Peyer's patch (tissue), 4 donors: ENCODE data around the gene ZNF460. TPM values are rescaled to one million over a fixed set of nuclear protein-coding genes. Genes with fewer than 3 reads are reported as not detected.

ENCODE experiments used
- DNase-seq, 3 donors: peaks; one replicate each; pipeline ENCODE4 v3.0.0-alpha.2; 2017 to 2019
- H3K27ac ChIP-seq, 4 donors: fragments of 200-600 bp; sonication (generic); one replicate each; pipeline ENCODE4 v1.5.1; 2016 to 2019
- H3K27me3 ChIP-seq, 2 donors: fragments of 200-600 bp; sonication (generic); one replicate each; pipeline ENCODE4 v1.5.1; 2019
- H3K36me3 ChIP-seq, 3 donors: fragments of 200-600 bp; sonication (generic); one replicate each; pipeline ENCODE4 v1.5.1; 2016 to 2019
- H3K4me1 ChIP-seq, 4 donors: fragments of 200-600 bp; sonication (generic); one replicate each; pipeline ENCODE4 v1.5.1; 2016 to 2019
- H3K4me3 ChIP-seq, 4 donors: fragments of 200-600 bp; sonication (generic); 1 replicate in 3 of 4; 2 replicates in 1 of 4; pipeline ENCODE4 v1.5.1; 2016 to 2019; ENCODE audit warnings: mild to moderate bottlenecking in 1 of 4
- H3K9me3 ChIP-seq, 4 donors: fragments of 200-600 bp; sonication (generic); one replicate each; pipeline ENCODE4 v1.5.1; 2016 to 2019; ENCODE audit warnings: mild to moderate bottlenecking in 1 of 4
- CTCF ChIP-seq, 6 experiments: fragments of 450-650 bp in 4 of 6; fragments of 200-600 bp in 2 of 6; sonication (generic) in 1 of 6; IDR thresholded peaks; one replicate each; pipeline ENCODE4 v1.5.1; 2017 to 2019; ENCODE audit warnings: antibody characterized with exemption in 6 of 6, mild to moderate bottlenecking in 3 of 6, moderate library complexity in 1 of 6
- POLR2A ChIP-seq, 2 donors: fragments of 450-650 bp; IDR thresholded peaks; one replicate each; pipeline ENCODE4 v1.5.1; 2017; ENCODE audit warnings: antibody characterized with exemption in 2 of 2, mild to moderate bottlenecking in 2 of 2, moderate library complexity in 2 of 2
- total RNA-seq, 4 donors: library from RNA; depleted of rRNA; stranded (reverse); fragments of >200 nt; gene quantifications; one replicate each; pipeline ENCODE4 v1.1.0, GENCODE V29; 2016

ZNF460 gene
- total RNA-seq, 4 donors from 2014 or later: 33.6 to 86.6 (median 54.2) TPM

- Histone ChIP-seq H3K27me3 (no peaks in the 10 kb centered on the region), H3K36me3 (peaks cover 0 to 34% (median 5%) of the 10 kb centered on the region in 3 donors), H3K4me1 (peaks cover 3 to 17% (median 8%) of the 10 kb centered on the region in 4 donors), H3K9me3 (peaks cover 0 to 10% (median 2%) of the 10 kb centered on the region in 4 donors), H3K4me3 (peak overlapping the region; percentile 66 to 79 (median 74)), H3K27ac (peak overlapping the region; percentile 77 to 83 (median 80))
- TF ChIP-seq POLR2A (IDR thresholded peaks at IDR 0.05) (no peak), CTCF (IDR thresholded peaks at IDR 0.05) (no peak)
- no peak for DNase-seq
Measured at GRCh38 chr19:57321116-57321515, 40.8 kb downstream of the ZNF460 start.

- Histone ChIP-seq H3K4me3 (peak overlapping the region in 1 of 4 donors; percentile 69), H3K27ac (no peak overlapping the region), H3K9me3 (peaks cover 0 to 15% (median 2%) of the 10 kb centered on the region in 4 donors), H3K36me3 (peaks cover 0 to 40% (median 5%) of the 10 kb centered on the region in 3 donors), H3K27me3 (no peaks in the 10 kb centered on the region), H3K4me1 (peaks cover 3 to 17% (median 8%) of the 10 kb centered on the region in 4 donors)
- TF ChIP-seq CTCF (IDR thresholded peaks at IDR 0.05) (no peak), POLR2A (IDR thresholded peaks at IDR 0.05) (no peak)
- no peak for DNase-seq
Measured at GRCh38 chr19:57321751-57322150, 41.5 kb downstream of the ZNF460 start.

- Histone ChIP-seq H3K27ac (no peak overlapping the region), H3K4me1 (peaks cover 3 to 17% (median 8%) of the 10 kb centered on the region in 4 donors), H3K9me3 (peaks cover 0 to 31% (median 9%) of the 10 kb centered on the region in 4 donors), H3K27me3 (no peaks in the 10 kb centered on the region), H3K4me3 (no peak overlapping the region), H3K36me3 (peaks cover 0 to 67% (median 5%) of the 10 kb centered on the region in 3 donors)
- TF ChIP-seq CTCF (IDR thresholded peaks at IDR 0.05) (no peak), POLR2A (IDR thresholded peaks at IDR 0.05) (no peak)
- DNase-seq: no peak
Measured at GRCh38 chr19:57324992-57325391, 44.7 kb downstream of the ZNF460 start.

DNA sequence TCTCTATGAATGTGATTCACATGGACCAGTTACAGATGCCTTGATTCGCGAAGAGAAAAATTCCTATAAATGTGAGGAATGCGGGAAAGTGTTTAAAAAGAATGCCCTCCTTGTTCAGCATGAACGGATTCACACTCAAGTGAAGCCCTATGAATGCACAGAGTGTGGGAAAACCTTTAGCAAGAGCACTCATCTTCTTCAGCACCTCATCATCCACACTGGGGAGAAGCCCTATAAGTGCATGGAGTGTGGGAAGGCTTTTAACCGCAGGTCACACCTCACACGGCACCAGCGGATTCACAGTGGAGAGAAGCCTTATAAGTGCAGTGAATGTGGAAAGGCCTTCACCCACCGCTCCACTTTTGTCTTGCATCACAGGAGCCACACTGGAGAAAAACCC is 47.7 kb downstream of the ZNF460 start:
- DNase-seq: no peak
- H3K4me3 ChIP-seq: no peak overlapping the region
- peaks cover 0 to 64% (median 5%) of the 10 kb centered on the region in 3 donors for H3K36me3 ChIP-seq
- H3K27ac ChIP-seq: no peak overlapping the region
- H3K9me3 ChIP-seq: peaks cover 0 to 27% (median 9%) of the 10 kb centered on the region in 4 donors
- no peaks in the 10 kb centered on the region for H3K4me1 ChIP-seq
- TF ChIP-seq CTCF (IDR thresholded peaks at IDR 0.05) (no peak), POLR2A (IDR thresholded peaks at IDR 0.05) (no peak)
- H3K27me3 ChIP-seq: no peaks in the 10 kb centered on the region

DNA sequence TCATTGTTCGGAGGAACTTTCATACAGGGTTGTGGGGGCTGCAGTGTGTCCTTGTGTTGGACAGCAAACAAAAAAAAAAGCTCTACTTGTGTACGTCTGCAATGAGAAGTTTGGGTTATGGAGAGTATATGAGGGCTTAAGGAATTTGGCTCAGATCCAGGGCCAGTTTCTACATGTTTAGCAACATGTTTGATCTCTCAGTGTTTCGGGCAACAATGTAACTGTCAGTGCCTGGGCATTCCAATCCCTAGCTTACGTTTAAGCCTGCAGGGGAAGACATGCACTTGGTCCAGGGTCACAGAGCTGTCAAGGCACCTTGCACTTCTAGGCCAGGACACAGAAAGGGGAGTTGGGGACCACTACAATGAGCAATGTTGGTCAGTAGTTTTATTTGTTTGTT is 53.9 kb downstream of the ZNF460 start:
- DNase-seq: no peak
- no peaks in the 10 kb centered on the region for H3K4me1 ChIP-seq
- no peaks in the 10 kb centered on the region for H3K9me3 ChIP-seq
- no peaks in the 10 kb centered on the region for H3K27me3 ChIP-seq
- H3K27ac ChIP-seq: no peak overlapping the region
- no peak for TF ChIP-seq CTCF (IDR thresholded peaks at IDR 0.05)
- TF ChIP-seq POLR2A (IDR thresholded peaks at IDR 0.05): no peak
- H3K4me3 ChIP-seq: no peak overlapping the region
- H3K36me3 ChIP-seq: peaks cover 0 to 2% (median 0%) of the 10 kb centered on the region in 3 donors

DNA sequence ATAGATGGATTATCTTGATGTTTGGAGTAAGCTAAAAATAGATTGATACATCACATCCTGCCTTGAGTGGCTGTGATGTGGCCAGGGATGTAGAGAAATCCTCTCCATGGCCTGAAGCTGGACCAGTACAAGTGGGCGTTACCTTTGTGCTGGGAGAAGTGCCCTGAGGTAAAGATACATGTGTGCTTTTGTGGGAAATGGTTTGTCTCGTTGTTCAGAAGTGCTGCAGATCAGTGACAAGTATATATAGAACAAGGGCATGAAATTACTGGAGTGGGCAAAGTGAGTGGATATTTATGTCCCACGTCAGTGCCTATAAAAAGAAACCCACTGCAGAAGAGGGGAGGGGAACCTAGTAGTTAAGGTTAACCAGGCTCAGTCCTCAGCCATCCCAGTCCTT is 58.6 kb downstream of the ZNF460 start:
- Histone ChIP-seq H3K36me3 (no peaks in the 10 kb centered on the region), H3K4me3 (no peak overlapping the region), H3K9me3 (no peaks in the 10 kb centered on the region), H3K27ac (no peak overlapping the region), H3K27me3 (no peaks in the 10 kb centered on the region), H3K4me1 (no peaks in the 10 kb centered on the region)
- TF ChIP-seq POLR2A (IDR thresholded peaks at IDR 0.05): no peak
- TF ChIP-seq CTCF (IDR thresholded peaks at IDR 0.05): no peak
- DNase-seq: no peak
